Body of pancreas (tissue), 4 donors: Measurements from ENCODE around the gene SRRM4.

Experiments
- CTCF ChIP-seq, 7 experiments: fragments of 450-650 bp in 4 of 7; fragments of 200-600 bp in 3 of 7; sonication (generic) in 3 of 7; IDR thresholded peaks; one replicate each; pipeline ENCODE4 v1.5.1; 2016 to 2019; ENCODE audit warnings: antibody characterized with exemption in 7 of 7
- POLR2A ChIP-seq, 3 donors: fragments of 450-650 bp; IDR thresholded peaks; one replicate each; pipeline ENCODE4 v1.6.1; 2016; ENCODE audit warnings: antibody characterized with exemption in 3 of 3, mild to moderate bottlenecking in 2 of 3

- no peak for TF ChIP-seq POLR2A (IDR thresholded peaks at IDR 0.05)
- TF ChIP-seq CTCF (IDR thresholded peaks at IDR 0.05) = no peak
These were observed 108.2 kb downstream of the SRRM4 start for GRCh38 chr12:119089380-119090013.
